ENCODE data around the gene SMC1B.
"Not testable (repeated sequence)": the region's sequence is repeated elsewhere in the genome, so short reads cannot be mapped to it uniquely, and the experiment has no call there.

SMC1B gene

DNA sequence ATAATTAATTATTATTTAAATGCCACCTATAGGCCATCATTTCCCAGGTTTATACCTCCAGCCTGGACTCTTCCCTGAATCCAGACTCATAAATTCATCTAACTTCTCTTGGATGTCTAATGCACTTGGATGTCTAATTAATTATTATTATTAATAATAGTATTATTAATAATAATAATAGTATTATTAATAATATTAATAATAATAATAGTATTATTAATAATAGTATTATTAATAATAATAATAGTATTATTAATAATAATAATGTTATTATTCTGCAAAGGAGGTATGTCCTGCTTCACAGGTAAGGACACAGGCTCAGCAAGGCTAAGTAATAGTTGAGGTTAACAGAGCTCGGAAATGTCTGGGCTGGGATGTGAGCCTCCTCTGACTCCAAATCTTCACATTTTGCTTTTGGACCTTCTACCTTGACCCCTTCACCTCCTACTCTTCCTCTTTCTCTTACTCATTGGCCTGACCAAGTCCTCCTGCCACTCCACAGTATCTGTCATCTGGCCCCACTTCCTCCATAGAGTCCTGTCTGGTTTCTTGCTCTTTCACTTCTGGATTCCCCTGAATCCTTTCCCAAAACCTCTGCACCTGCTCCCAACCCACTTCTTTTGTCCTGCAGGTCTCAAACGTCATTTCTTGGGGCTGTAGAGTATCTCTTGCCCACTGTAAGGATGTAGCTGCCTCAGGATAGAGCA, 8.1 kb upstream of the SMC1B start:
- DNase-seq (ENCODE audit: low spot score): no peak

DNA sequence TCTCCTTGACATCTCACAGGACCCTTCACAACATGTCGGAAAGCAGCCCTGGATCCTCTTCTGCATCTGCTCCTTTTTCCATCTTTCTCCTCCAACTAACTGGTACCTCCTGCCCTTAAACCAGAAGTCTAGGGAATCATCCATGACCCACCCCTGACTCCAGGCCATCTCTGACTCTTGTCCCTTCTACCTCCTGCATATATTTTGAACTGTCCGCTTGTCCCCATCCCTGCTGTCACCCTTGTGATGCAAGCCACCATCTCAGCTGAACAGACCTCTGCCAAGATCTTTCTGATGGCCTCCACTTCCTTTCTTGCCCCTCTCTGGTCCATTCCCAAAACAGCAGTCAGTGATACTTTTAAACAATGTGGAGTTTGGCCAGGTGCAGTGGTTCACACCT, 7.1 kb upstream of the SMC1B start:
- no peak for DNase-seq (ENCODE audit: low spot score)

DNA sequence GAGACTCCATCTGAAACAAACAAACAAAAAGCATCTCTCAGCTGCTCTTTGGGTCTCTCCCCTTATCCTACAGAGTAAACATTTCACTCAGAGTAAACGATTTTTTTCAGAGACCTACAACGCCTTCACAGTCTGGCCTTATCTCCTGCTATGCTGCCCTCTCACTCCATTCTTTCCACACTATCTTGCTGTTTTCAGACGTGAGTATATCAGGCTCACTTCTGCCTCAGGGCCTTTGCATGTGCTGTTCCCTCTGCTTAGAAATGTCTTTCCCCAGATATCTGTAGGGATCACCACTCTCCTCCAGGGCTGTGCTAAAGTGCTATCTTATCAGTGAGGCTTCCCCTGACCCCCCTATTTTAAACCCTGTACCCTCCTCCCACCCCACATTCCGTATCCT, 6.6 kb upstream of the SMC1B start:
- DNase-seq (ENCODE audit: low spot score): no peak

DNA sequence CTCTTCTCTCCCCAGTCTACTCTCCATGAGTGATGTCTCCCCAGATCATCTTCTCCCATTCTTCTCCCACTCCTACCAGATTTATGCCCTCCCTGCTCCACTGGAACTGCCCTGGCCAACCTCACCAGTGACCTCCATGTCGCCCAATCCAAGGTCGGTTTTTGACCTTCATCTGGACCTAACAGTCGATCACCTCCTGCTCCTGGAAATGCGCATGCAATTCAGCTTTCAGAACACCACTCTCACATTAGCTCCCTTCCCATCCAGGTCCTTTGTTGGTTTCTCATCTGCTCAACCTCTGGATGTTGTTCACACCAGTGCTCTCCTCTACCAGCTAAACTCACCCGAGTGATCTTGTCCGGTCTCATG, 5.4 kb upstream of the SMC1B start:
- no peak for DNase-seq (ENCODE audit: low spot score)

DNA sequence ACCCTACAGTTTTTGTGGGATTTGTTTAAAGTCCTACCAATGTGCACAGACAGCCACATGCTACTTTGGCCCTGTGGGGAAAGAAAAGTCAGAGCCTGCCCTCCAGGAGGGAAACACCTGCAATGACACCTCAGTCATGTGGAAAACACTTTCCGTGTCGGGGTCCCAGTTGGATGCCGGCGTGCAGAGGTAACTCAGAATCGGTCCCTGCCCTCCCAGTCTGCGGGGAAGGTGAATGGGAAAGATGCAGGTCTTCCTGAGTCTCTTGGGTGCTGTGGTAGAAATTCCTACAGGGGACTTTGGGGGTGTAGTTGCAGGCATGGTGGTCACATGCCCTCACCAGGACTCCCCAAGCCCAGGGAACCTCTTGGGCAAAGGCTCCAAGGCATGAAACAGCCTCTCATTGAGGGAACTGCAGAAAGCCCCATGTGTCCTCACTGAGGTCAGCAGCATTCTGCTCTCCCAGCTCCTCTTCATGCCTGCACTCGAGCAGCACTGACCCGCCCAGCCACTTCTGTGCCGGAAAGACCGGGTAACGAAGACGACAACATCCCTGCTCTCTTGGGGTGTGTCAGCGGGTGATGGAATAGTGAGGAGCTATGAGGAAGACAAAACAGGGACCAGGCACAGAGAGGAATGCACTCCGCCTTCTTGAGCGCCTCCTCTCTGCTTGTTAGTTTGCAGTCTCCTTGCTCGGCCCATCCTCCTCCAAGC, 4.8 kb upstream of the SMC1B start:
- no peak for DNase-seq (ENCODE audit: low spot score)

DNA sequence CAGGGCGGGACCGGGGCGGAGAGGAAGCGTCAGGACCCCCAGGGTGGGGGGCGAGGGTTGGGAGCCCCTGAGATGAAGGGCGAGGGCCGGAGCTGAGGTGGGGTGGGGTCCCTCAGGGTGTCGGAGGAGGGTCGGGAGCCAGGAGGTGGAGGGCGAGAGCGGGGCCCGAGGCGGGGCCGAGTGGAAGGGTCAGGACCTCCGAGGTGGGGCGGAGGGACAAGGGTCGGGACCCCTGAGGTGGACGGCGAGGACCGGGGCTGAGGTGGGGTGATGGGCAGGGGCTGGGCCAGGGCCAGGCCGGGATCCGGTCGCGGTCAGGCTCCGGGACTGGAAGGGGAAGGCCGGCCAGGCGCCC, 409 bp downstream of the SMC1B start:
- DNase-seq (ENCODE audit: low spot score): no peak

DNA sequence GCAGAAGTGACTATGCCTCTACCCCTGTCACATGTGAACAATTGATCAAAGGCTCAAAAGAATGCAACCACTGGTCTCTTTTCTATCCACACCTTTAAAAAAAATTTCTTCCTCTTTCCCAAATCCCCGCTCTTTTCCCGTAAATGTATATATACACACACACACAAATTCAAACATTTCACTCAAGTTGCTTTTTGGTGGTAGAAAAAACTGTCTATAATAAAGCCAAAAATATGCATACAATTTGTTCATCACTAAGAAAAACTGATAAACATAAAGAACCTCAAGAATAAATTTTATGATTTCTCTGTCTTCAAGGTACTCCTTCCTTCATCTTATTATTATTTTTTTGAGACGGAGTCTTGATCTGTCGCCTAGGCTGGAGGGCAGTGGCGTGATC, 5.6 kb downstream of the SMC1B start:
- DNase-seq (ENCODE audit: low spot score): no peak

DNA sequence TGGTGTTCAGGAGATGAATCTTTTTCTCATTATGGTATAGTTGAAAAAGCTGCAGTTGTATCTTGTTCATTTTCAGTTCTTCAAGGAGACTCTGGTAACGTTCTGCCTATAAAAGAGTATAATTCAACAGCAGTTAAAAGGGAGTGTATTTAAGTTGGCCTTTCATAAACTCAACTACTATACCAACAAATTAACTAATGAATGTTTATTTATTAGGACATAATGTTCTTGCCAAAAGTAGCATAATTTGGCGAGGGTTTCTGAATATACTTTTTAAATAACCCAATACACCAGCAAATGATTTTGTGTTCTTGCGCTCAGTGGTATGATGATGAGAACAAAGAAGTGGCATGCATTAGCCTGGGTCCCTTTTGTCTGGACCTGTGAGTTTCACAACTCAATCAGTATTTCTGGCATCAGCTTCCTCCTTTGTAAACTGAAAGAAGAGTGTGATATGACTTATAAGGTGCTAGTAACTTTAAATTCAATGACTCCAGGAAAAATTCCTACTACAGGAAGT, 10.9 kb downstream of the SMC1B start:
- DNase-seq (ENCODE audit: low spot score): no peak

DNA sequence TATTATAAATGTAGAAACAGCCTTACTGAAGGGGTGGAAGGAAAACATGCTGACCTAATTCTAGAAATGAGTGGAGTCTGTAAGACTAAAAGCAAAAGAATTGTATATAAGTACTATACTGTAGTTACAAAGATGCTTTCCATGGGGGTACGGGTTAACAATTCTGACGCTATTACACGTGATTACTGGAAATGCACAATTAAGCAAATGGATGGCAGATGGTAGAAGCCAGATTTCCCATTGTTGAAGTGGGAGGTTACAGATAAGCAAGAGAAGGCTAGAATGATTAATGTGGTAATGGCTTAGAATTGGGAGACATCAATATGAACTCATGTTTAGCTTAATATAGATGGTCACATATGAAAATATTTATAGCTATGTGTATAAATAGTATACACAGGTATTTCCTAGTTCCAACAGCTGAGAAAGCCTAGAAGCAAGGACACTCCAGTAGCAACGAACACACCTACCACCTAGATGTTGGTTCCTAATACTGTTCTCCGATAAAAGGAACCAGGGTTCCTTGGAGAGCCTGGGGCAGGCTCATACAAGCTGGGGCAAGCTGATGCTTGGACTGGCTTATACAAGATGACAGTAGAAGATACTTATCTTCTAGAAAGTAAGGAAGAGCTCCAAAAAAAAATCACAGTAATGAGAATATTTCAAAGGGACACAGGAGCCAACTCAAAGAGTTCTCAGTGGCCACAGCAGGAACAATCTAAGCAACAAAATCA, 13.5 kb downstream of the SMC1B start:
- DNase-seq (ENCODE audit: low spot score): no peak

DNA sequence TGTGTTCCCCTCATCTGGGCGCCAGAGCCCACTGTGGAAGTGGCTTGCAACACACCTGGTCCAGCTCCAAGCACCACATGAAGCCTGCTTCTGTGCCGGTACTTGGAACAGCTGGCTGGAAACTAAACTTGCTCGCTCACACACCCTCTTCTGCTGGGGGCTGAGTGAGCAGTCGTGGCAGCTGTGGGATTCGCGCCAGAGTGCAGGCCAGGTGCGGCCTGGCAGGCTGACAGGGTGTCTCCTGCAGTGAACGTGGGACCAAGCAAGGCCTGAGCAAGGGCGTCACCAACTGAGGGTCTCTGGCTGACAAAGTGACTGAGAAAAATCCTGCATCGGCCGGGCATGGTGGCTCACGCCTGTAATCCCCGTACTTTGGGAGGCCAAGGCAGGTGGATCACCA, 15.2 kb downstream of the SMC1B start:
- no peak for DNase-seq (ENCODE audit: low spot score)

DNA sequence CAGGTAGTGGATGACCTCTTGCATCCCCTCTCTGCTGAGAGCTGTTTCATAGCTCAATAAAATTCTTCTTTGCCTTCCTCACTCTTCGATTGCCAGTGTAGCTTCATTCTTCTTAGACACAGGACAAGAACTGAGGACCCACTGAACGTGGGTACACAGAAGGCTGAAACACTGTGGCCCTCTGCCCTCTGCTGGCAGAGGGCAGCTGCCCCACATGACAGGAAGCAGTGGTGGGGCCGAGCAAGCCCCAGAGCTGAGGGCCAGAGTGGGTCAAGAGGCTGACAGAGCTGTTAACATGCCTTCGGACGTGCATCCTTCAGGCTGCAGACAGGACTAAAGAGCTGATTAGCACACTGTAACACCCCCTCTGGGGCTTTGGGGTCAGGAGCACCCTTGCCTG, 15.6 kb downstream of the SMC1B start:
- no peak for DNase-seq (ENCODE audit: low spot score)

DNA sequence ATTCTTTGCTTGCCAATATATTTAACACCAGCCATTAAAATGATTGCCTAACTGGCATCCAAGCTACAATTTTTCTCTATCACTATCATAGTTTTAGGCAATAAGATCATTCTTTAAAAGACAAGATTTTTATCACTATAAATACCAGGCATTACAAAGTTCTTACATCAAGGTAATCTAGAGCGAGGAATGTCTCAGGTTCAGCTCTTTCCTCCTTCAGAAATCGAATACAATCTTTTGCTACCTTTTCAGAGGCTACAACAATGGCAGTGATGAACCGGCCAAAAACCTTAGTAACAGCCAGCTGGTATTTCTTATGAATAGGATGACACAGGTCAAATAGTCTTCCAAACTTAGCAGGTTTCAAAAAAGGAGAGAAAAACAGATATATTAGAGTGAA, 23.9 kb downstream of the SMC1B start:
- DNase-seq (ENCODE audit: low spot score): no peak

DNA sequence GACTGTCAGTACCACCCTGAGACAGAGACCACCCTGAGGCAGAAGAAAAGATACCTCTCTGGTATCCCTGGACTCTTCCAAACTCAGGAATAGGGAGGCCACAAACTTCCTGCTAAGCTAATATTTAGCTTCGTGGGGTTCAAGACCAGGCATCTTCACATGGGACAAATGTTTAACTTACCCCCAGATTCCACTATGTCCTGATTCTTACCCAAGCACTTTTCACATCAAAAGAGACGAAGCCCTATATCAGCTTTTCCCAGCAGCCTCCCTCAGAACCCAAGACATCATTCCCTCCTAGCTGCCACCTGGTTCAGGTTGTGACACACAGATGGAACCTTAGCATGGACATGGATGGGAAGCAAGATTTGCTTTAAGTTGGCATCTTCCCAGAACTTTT, 32.1 kb downstream of the SMC1B start:
- DNase-seq (ENCODE audit: low spot score): no peak

DNA sequence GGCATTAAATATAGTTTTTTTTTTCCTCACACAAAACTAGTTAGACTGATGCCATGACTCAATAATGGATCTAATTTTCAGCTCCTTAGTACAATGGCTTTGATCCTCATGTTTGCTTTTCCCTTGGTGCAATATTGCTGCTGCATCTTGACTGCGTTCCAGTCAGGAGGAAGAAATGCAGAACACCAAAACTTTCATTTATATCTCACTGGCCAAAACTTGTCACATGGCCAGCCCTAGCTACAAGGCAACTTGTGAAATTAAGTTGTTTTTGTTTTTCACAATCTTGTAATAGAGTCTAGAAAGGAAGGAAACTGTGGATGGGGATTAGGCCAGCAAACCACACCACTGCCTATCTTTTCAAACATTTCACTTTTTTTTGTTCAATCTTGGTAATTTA, 36.7 kb downstream of the SMC1B start:
- no peak for DNase-seq (ENCODE audit: low spot score)

DNA sequence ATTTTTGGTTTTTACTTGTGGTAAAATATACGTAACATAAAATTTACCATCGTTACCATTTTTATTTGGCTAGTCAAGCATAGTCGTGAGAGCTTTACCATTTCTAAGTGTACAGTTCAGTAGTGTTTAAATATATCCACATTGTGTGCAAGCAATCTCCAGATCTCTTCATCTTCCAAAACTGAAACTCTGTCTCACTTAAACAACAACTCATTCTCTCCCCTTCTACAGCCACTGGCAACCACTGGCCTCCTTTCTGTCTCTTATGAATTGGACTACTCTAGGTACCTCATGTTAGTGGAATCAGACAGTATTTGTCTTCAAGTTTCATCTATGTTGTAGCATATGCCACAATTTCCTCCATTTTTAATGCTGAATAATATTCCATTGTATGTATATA, 37.4 kb downstream of the SMC1B start:
- DNase-seq (ENCODE audit: low spot score): no peak

DNA sequence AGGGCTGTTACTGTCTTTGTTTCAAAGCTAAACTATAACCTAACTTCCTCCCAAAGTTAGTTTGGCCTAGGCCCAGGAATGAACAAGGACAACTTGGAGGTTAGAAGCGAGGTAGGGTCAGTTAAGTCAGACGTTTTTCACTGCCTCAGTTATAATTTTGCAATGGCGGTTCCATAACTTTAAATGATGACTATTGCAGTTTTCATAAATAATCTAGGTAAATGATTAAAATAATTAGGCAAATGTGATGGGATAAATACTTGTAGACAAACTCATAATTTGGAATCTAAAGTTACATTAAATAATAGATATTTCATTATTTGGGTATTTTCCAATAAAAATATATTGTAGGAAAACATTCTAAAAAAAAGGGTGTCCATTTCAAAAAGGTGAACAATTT, 39.8 kb downstream of the SMC1B start:
- DNase-seq (ENCODE audit: low spot score): not testable (repeated sequence)

DNA sequence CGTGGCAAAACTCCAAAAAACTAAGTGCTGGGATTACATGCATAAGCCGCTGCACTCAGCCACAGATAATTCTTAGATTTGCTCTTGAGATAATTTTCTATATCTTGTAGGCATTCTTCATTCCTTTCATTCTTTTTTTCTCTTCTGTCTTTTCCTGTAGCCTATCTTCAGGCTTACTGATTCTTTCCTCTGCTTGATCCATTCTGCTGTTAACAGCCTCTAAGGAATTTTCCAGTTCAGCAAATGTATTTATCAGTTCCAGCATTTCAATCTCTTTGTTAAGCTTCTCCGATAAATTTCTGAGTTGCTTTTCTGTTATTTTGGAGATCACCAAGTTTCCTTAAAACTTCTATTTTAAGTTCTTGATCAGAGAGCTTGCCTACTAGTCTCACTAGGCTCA, 46.7 kb downstream of the SMC1B start:
- DNase-seq (ENCODE audit: low spot score): no peak

DNA sequence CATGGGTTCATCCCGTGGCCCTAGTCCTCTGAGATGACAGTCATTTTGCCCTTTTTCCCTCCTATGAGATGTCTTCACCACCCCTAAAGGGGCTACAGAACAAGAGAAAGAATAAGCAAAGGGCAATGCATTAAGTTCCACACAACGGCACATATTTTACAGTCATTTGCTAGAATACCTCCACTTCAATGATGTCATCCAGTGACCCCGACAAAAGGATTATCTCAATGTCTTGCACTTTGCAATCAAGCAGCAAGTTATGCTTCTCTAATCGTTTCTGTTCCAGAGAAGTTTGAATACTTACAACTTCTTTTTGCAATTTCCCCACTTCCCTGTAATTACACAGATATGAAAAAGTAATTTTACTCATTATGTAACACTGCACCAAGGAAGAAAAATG, 53.8 kb downstream of the SMC1B start:
- DNase-seq (ENCODE audit: low spot score): no peak

DNA sequence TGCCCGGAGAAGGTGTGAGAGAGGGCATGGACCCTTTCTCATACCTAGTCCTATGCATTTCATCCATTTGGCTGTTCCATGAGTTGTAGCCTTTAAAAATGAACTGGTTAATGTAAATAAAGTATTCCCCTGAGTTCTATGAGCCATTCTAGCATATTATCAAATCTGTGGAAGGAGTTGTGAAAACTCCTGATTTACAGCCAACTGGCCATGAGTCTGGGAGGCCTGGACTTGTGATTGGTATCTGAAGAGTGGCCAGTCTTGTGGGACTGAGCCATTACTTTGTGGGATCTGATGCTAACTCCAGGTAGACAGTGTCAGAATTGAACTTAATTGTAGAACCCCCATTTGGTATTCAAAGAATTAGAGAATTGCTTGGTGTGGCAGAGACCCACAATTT, 55.3 kb downstream of the SMC1B start:
- no peak for DNase-seq (ENCODE audit: low spot score)

DNA sequence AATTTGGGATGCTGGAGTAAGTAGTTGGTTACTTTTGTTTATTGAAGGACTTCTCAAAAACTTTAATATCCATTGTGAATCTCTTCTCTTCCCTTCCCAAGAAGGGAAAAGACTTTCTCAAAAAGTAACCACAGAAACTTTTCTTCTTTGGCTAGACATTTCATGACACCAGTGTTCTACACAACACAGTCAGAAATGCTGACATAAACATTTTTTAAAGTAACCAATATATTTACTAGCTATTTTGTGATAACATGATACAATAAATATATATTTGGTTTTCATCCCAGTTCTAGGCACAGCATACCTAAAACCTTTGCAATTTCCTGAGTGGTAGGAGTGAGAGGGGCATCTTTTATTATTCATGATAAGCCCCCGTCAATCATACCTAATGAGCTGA, 55.9 kb downstream of the SMC1B start:
- no peak for DNase-seq (ENCODE audit: low spot score)

DNA sequence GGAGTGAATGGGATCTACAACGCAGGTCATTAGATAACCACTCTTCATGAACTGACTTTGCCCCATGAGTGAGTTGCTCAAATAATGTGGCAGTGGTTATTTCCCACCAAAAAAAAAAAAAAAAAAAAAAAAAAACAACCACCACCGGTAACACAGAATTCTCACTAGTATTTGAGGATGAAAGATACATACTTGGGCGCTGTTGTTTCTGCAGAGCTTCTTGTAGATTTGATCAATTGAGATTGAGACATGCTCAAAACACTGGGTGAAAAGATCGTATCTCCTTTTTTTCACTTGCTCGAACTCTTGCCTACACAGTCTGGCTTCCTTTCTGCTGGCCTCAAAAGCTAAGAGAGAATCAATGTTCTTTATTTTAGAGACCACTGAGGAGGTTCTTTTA, 59.6 kb downstream of the SMC1B start:
- DNase-seq (ENCODE audit: low spot score): no peak

DNA sequence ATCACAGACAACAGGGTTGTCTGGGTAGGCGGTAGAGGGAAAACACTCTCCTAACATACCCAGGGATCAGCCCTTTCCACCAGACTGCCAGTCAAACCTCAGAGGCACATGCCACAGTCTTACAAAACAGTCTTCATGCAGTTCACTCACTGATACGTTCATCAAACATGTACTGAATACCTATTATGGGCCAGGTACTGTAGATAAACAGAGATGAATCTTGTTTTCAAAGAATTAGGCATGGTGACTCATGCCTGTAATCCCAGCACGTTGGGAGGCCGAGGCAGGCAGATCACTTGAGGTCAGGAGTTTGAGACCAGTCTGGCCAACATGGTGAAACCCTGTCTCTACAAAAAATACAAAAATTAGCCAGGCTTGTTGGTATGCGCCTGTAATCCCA, 60.6 kb downstream of the SMC1B start:
- DNase-seq (ENCODE audit: low spot score): not testable (repeated sequence)

DNA sequence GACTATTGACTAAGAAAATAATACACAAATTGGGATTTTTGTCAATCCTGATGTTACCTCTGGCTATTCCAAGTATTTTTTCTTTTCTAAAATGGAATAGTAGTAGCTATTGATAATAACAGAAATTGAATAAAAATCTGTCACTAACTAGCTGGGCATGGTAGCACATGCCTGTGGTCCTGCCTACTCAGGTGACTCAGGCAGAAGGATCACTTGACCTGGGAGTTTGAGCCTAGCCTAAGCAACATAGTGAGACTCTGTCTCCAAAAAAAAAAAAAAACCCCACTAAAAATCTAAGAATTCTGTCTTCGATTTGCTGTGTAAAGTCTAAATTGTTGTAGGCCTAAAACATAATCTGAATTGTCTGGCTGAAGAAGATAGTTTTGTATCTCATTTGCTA, 61.4 kb downstream of the SMC1B start:
- no peak for DNase-seq (ENCODE audit: low spot score)
